IMR-90 (cell line): ENCODE measurements around the gene C3orf70. TPM values are rescaled to one million over a fixed set of nuclear protein-coding genes. Genes with fewer than 3 reads are reported as not detected.

Experiments
- ATAC-seq: fragments of 200-7000 bp; cut with Tn5 transposase; 2 replicates; pipeline ENCODE4 v1.9.1; 2020; ENCODE audit warnings: low read depth, mild to moderate bottlenecking, moderate library complexity
- BruUV-seq: library from RNA; stranded (reverse); fragments of 400-500 nt; replicated peaks from 2 replicates; lab custom pipeline; 2021; lab: Mats Ljungman, UMichigan
- CTCF ChIA-PET: fragments of 300-600 bp; formaldehyde crosslinking; extraction: SDS; loops from one replicate; lab custom pipeline; 2021; ENCODE audit warnings: antibody characterized with exemption; lab: Yijun Ruan, JAX
- POLR2A ChIA-PET: fragments of 300-600 bp; sonication (Branson Sonifier 250); formaldehyde crosslinking; loops from one replicate; lab custom pipeline; 2022; ENCODE audit warnings: antibody characterized with exemption; ENCODE audit not compliant: unreplicated experiment; lab: Charles Lee
- DNase-seq: peaks from one replicate; pipeline ENCODE4 v3.0.0; 2013
- H2AFZ ChIP-seq: replicated peaks from 2 replicates; pipeline ENCODE3; 2013; ENCODE audit warnings: low read length, mild to moderate bottlenecking; ENCODE audit not compliant: poor library complexity
- H2AK5ac ChIP-seq: 2 replicates; pipeline ENCODE4 v1.6.1; 2013; ENCODE audit warnings: low read depth, low read length, inconsistent platforms
- H2AK9ac ChIP-seq: replicated peaks from 2 replicates; pipeline ENCODE3; 2013; ENCODE audit warnings: mild to moderate bottlenecking, low read depth, low read length, moderate library complexity; ENCODE audit not compliant: poor library complexity
- H2BK120ac ChIP-seq: 2 replicates; pipeline ENCODE4 v1.6.1; 2013; ENCODE audit warnings: low read depth, low read length, inconsistent platforms
- H2BK15ac ChIP-seq: 3 replicates; pipeline ENCODE4 v1.6.1; 2013; ENCODE audit warnings: low read depth, low read length, inconsistent platforms
- H2BK20ac ChIP-seq: 2 replicates; pipeline ENCODE4 v1.6.1; 2013; ENCODE audit warnings: low read depth, mild to moderate bottlenecking, inconsistent platforms, low read length, moderate library complexity
- H2BK5ac ChIP-seq: 2 replicates; pipeline ENCODE4 v1.6.1; 2013; ENCODE audit warnings: mild to moderate bottlenecking, low read depth, low read length, inconsistent platforms; ENCODE audit not compliant: poor library complexity, severe bottlenecking
- H3K14ac ChIP-seq: replicated peaks from 2 replicates; pipeline ENCODE4 v1.6.1; 2013; ENCODE audit warnings: low read depth, low read length, inconsistent platforms
- H3K18ac ChIP-seq: 2 replicates; pipeline ENCODE4 v1.6.1; 2013; ENCODE audit warnings: low read depth, low read length, control low read depth
- H3K23ac ChIP-seq: 2 replicates; pipeline ENCODE4 v1.6.1; 2013; ENCODE audit warnings: low read depth, low read length, inconsistent platforms
- H3K27ac ChIP-seq: 2 replicates; pipeline ENCODE4 v1.5.1; 2013; ENCODE audit warnings: mild to moderate bottlenecking, control low read depth, low read length; ENCODE audit not compliant: insufficient read depth
- H3K27me3 ChIP-seq: 2 replicates; pipeline ENCODE4 v1.6.1; 2013; ENCODE audit warnings: low read length; ENCODE audit not compliant: control insufficient read depth, insufficient read depth
- H3K36me3 ChIP-seq: 2 replicates; pipeline ENCODE4 v1.6.1; 2013; ENCODE audit warnings: low read length, mixed read lengths; ENCODE audit not compliant: control insufficient read depth, insufficient read depth
- H3K4ac ChIP-seq: 2 replicates; pipeline ENCODE4 v1.6.1; 2013; ENCODE audit warnings: low read depth, low read length, inconsistent platforms
- H3K4me1 ChIP-seq: 2 replicates; pipeline ENCODE4 v1.6.1; 2013; ENCODE audit warnings: low read length, mixed read lengths; ENCODE audit not compliant: control insufficient read depth, insufficient read depth
- H3K4me2 ChIP-seq: 2 replicates; pipeline ENCODE4 v1.6.1; 2013; ENCODE audit warnings: low read depth, mild to moderate bottlenecking, control low read depth, low read length, moderate library complexity
- H3K4me3 ChIP-seq: 2 replicates; pipeline ENCODE4 v1.5.1; 2013; ENCODE audit warnings: low read depth, mild to moderate bottlenecking, control low read depth, low read length, moderate library complexity; ENCODE audit not compliant: insufficient read depth
- H3K56ac ChIP-seq: 2 replicates; pipeline ENCODE4 v1.6.1; 2013; ENCODE audit warnings: low read length, inconsistent platforms; ENCODE audit not compliant: insufficient read depth; ENCODE audit errors: extremely low read depth
- H3K79me1 ChIP-seq, 2 experiments: 2 replicates each; pipeline ENCODE4 v1.6.1; 2013; ENCODE audit warnings: low read length in 2 of 2, inconsistent platforms in 1 of 2, low read depth in 1 of 2
- H3K9ac ChIP-seq: 2 replicates; pipeline ENCODE4 v1.6.1; 2013; ENCODE audit warnings: low read depth, low read length, control low read depth
- H3K9me1 ChIP-seq: 2 replicates; pipeline ENCODE4 v1.6.1; 2013; ENCODE audit warnings: low read length, inconsistent platforms; ENCODE audit not compliant: insufficient read depth
- H3K9me3 ChIP-seq: 2 replicates; pipeline ENCODE4 v1.6.1; 2013; ENCODE audit warnings: low read length; ENCODE audit not compliant: control insufficient read depth, insufficient read depth
- H4K20me1 ChIP-seq: 2 replicates; pipeline ENCODE4 v1.6.1; 2013; ENCODE audit warnings: low read length, inconsistent platforms; ENCODE audit not compliant: insufficient read depth
- H4K5ac ChIP-seq: 2 replicates; pipeline ENCODE4 v1.6.1; 2013; ENCODE audit warnings: mild to moderate bottlenecking, low read depth, low read length, control low read depth
- H4K8ac ChIP-seq, 2 experiments: 2 replicates each; pipeline ENCODE4 v1.6.1; 2013; ENCODE audit warnings: low read depth in 2 of 2, low read length in 2 of 2, control low read depth in 1 of 2, inconsistent platforms in 1 of 2
- H4K91ac ChIP-seq: 2 replicates; pipeline ENCODE4 v1.6.1; 2013; ENCODE audit warnings: low read depth, low read length, inconsistent platforms; ENCODE audit not compliant: insufficient read depth
- BHLHE40 ChIP-seq: fragments of 150-350 bp; IDR thresholded peaks from 2 replicates; pipeline ENCODE4 v1.6.1; 2016; ENCODE audit warnings: mild to moderate bottlenecking, low read depth, low read length
- CEBPB ChIP-seq: IDR thresholded peaks from 2 replicates; pipeline ENCODE4 v1.6.1; 2012; ENCODE audit warnings: low read depth, low read length, improper control_type of control experiment
- CTCF ChIP-seq: conservative IDR thresholded peaks from 2 replicates; pipeline ENCODE4 v1.5.1; 2012; ENCODE audit warnings: mild to moderate bottlenecking, low read depth, low read length, improper control_type of control experiment
- ELK1 ChIP-seq: fragments of 150-350 bp; IDR thresholded peaks from 2 replicates; pipeline ENCODE4 v1.6.1; 2016; ENCODE audit warnings: low read depth, mild to moderate bottlenecking, low read length, moderate library complexity, borderline replicate concordance
- FOS ChIP-seq: fragments of 150-350 bp; IDR thresholded peaks from 2 replicates; pipeline ENCODE4 v1.6.1; 2016; ENCODE audit warnings: low read depth, low read length
- MAFK ChIP-seq: IDR thresholded peaks from 2 replicates; pipeline ENCODE4 v1.6.1; 2012; ENCODE audit warnings: low read depth, low read length, improper control_type of control experiment
- MAZ ChIP-seq: IDR thresholded peaks from 2 replicates; pipeline ENCODE4 v1.6.1; 2012; ENCODE audit warnings: low read depth, mild to moderate bottlenecking, low read length, improper control_type of control experiment, moderate library complexity, borderline replicate concordance
- POLR2A ChIP-seq: IDR thresholded peaks from 2 replicates; pipeline ENCODE4 v1.6.1; 2012; ENCODE audit warnings: mild to moderate bottlenecking, low read depth, low read length
- RCOR1 ChIP-seq: IDR thresholded peaks from 2 replicates; pipeline ENCODE4 v1.6.1; 2012; ENCODE audit warnings: mild to moderate bottlenecking, low read length, improper control_type of control experiment; ENCODE audit not compliant: insufficient replicate concordance
- SMC3 ChIP-seq: fragments of 150-350 bp; IDR thresholded peaks from 2 replicates; pipeline ENCODE4 v1.6.1; 2016; ENCODE audit warnings: low read depth, mild to moderate bottlenecking, antibody characterized with exemption, low read length, moderate library complexity
- USF2 ChIP-seq: fragments of 150-350 bp; IDR thresholded peaks from 2 replicates; pipeline ENCODE4 v1.6.1; 2017; ENCODE audit warnings: mild to moderate bottlenecking, antibody characterized with exemption, low read length, low read depth
- dilution Hi-C: fragments of 300-500 bp; cut with HindIII; formaldehyde crosslinking; loops from one replicate; pipeline ENCODE4 v1.14.3; 2018; ENCODE audit warnings: low sequenced_read_pairs; ENCODE audit not compliant: unreplicated experiment
- in situ Hi-C: fragments of 300-500 bp; cut with MboI; formaldehyde crosslinking; loops from 3 replicates; pipeline ENCODE4 v1.14.3; 2019; ENCODE audit warnings: low sequenced_read_pairs, inconsistent platforms, mixed read lengths
- intact Hi-C: fragments of 100-400 bp; cut with micrococcal nuclease; formaldehyde crosslinking; loops from 2 replicates; pipeline ENCODE4 v1.10.0; 2022
- polyA plus RNA-seq, 3 experiments: library from polyadenylated mRNA; depleted of rRNA; stranded (reverse); fragments of >200 nt; gene quantifications; 2 replicates each; pipeline ENCODE4 v1.2.3, GENCODE V29; 2012; ENCODE audit warnings: low replicate concordance in 1 of 3
- total RNA-seq: library from RNA; depleted of rRNA; stranded (reverse); fragments of >200 nt; gene quantifications from 2 replicates; pipeline ENCODE4 v1.2.3, GENCODE V29; 2012

C3orf70 gene
- total and polyA plus RNA-seq, 2 of the 4 experiments (the other 2 are of a cell fraction) = 0.96 to 1.8 TPM

GRCh38 chr3:185093116-185093515, 59.7 kb downstream of the C3orf70 start:
- H3K14ac ChIP-seq = no peak overlapping the region
- H3K36me3 ChIP-seq = no peaks in the 10 kb centered on the region
- H3K9me1 ChIP-seq = no peaks in the 10 kb centered on the region
- H4K20me1 ChIP-seq = no peaks in the 10 kb centered on the region
- no peak overlapping the region for H2BK15ac ChIP-seq
- no peak overlapping the region for H3K4me3 ChIP-seq
- no peaks in the 10 kb centered on the region; the same call in 1 of the 2 replicates for H3K27me3 ChIP-seq
- H3K9me3 ChIP-seq = no peaks in the 10 kb centered on the region
- H3K4me1 ChIP-seq = no peaks in the 10 kb centered on the region
- no peaks in the 10 kb centered on the region for H3K79me1 ChIP-seq
- POLR2A ChIA-PET = no interaction called here
- no TSS peak for BruUV-seq
- no peak overlapping the region for H2AFZ ChIP-seq
- H3K27ac ChIP-seq = no peak overlapping the region
- intact Hi-C loops (no loop called here), in situ Hi-C loops (no loop called here), dilution Hi-C loops (no loop called here)
- no peak overlapping the region for H2BK120ac ChIP-seq
- no peak overlapping the region for H4K5ac ChIP-seq
- H2AK5ac ChIP-seq = no peak overlapping the region
- H2AK9ac ChIP-seq = no peak overlapping the region
- no peak overlapping the region for H2BK20ac ChIP-seq
- ATAC-seq (no peak), DNase-seq (no peak)
- H3K9ac ChIP-seq = no peak overlapping the region
- H4K91ac ChIP-seq = no peak overlapping the region
- no peak overlapping the region for H3K18ac ChIP-seq
- H4K8ac ChIP-seq = no peak overlapping the region
- H3K23ac ChIP-seq = no peak overlapping the region
- no peak overlapping the region for H3K4me2 ChIP-seq
- CTCF ChIA-PET = no interaction called here
- H3K56ac ChIP-seq = no peak overlapping the region
- no peak overlapping the region for H3K4ac ChIP-seq
- no peak overlapping the region for H2BK5ac ChIP-seq
- no peak for TF ChIP-seq FOS
- no peak for TF ChIP-seq SMC3
- no peak for TF ChIP-seq USF2
- TF ChIP-seq MAZ = no peak
- TF ChIP-seq ELK1 = no peak
- no peak for TF ChIP-seq RCOR1
- TF ChIP-seq CEBPB = no peak
- TF ChIP-seq CTCF = no peak
- TF ChIP-seq POLR2A = no peak
- TF ChIP-seq MAFK = no peak
- TF ChIP-seq BHLHE40 = no peak
